ENCODE data around the gene HINT3.

GRCh38 chr6:125910527-125910926 is 46.0 kb upstream of the HINT3 start:
- no peak for TF ChIP-seq CTCF (IDR thresholded peaks at IDR 0.05)
- no peak for TF ChIP-seq POLR2A (IDR thresholded peaks at IDR 0.05)
